NAMALWA (cell line): ENCODE measurements around the gene CACNA2D3.

Experiments used
- DNase-seq: peaks from one replicate; pipeline ENCODE4 v3.0.0-alpha.2; 2015; ENCODE audit warnings: low spot score

The CACNA2D3 gene

DNA sequence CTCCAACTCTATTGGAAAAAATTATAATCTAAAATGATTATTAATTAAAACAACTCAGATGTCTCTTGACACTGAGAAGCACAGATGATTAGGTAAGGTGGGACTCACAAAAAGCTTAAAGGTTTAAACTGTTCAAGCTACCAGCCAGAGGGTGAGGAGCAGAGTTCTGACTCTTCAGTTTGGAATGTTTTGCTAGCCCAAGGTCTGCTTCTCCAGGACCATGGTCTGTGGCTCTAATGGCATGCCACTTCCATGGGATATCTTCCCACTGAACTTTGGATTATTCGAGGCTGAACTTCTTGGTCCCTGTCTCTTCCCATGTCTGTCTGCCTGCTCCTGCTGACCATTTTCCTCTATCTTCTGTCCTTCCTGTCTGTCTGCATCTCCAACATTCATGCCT lies 49.2 kb downstream of the CACNA2D3 start:
- no peak for DNase-seq

DNA sequence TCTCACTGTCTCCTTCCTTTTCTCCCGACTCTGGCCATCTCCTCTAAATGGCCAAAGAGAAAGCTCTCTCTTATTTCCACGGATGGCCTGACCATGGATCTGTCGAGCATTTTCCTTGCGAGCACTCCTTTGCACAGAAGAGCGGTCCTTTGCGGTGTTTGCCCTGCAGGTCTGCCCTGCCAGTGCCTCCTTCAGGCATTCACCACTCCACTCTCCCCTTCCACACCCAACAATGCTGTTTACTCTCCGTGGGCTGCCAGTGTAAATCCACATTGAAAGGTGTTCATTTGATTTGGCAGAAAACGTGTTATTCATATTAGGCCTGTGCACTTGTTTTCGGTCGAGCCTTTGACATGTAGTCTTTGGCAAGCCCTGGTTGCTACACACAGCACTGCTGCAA lies 49.6 kb downstream of the CACNA2D3 start:
- no peak for DNase-seq

DNA sequence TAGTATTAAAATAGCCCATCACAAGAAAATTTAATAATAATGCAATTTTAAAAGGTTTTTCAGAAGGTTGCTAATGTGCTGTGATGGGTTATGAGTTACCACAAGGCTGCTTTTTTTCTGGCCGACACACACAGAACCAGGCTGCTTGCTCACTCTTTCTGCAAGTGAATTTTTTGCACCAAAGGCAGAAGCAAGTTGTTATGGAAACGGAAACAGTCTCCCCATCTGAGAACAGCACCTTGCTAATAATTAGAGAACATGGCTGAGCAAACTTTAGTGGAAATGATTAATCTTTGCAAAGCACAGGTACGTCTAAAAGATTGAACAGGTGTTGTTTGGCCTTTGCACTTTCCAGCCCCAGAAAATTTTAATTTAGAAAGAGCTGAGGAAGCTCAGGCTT lies 51.0 kb downstream of the CACNA2D3 start:
- no peak for DNase-seq

DNA sequence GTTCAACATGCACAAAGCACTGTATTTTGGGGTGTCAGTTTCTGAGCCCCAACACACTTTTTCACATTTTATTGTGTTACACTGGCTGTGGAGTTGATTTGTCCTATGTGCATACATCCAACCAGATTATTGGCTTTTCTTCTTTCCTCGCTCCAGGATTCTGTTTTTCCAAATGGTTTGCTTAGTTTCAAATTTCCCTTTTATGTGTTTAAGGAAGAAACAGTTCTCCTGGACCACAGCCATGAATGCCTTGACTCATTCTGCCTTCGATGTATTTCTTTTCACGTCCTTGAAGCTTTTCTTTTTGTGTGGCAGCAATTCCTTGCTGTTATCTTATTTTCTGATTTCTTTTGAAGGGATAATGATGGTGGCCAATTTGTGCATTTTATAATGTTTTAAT lies 53.8 kb downstream of the CACNA2D3 start:
- DNase-seq = no peak

- no peak for DNase-seq
These were observed 55.5 kb downstream of the CACNA2D3 start for GRCh38 chr3:54177816-54178215.

- no peak for DNase-seq
These were observed 56.0 kb downstream of the CACNA2D3 start for GRCh38 chr3:54178376-54178775.

GRCh38 chr3:54180921-54181320 lies 58.6 kb downstream of the CACNA2D3 start:
- no peak for DNase-seq

GRCh38 chr3:54182242-54182641 lies 59.9 kb downstream of the CACNA2D3 start:
- no peak for DNase-seq

GRCh38 chr3:54185740-54186139 lies 63.4 kb downstream of the CACNA2D3 start:
- DNase-seq = no peak

DNA sequence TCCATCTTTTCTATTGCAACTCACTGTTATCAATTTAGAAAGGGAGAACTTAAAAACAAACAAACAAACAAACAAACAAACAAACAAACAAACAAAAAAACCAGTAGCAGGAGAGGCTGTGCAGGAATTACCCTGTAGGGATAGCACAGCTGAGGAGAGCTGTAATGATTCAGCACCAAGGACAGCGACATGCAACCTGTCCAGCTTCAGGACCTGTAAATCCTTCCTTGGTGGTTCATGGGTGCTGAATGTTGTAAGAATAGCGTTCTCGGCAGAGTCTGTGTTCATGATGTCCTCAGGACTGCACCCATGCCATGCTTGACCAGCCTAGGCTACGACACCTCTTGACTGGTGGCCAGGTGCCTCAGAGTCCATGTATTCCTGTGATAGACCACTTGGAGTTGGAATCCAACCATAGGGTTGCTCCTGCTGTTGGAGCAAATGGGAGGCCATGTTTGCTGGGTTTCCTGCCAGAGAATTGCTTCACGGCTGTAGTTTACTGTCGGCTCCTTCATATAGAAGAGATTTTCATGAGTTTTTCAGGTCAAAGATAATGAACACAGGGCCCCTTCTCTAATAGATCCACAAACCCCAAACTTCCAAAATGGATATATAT lies 65.9 kb downstream of the CACNA2D3 start:
- DNase-seq = peak; percentile 24

GRCh38 chr3:54191220-54191619 lies 68.9 kb downstream of the CACNA2D3 start:
- no peak for DNase-seq

DNA sequence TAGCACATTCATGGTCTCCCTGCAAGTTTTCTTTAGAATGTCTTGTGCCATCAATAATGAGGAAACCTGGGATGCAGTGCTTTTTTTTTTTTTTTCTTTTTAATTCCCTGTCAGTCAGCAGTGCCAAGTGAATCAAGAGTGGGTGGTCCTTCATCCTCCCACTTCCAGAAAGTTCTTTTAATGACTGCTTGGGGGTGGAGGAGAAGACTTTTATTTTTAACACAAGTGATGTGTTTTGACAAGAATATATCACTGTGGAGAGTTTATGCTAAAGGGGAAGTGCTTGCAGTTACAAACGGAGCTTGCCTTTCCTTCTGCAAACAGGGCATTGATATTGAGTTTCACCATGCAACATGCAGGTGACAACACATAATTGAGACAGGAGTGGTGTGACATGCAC lies 69.7 kb downstream of the CACNA2D3 start:
- DNase-seq = no peak

GRCh38 chr3:54193093-54193492 lies 70.7 kb downstream of the CACNA2D3 start:
- DNase-seq = no peak

DNA sequence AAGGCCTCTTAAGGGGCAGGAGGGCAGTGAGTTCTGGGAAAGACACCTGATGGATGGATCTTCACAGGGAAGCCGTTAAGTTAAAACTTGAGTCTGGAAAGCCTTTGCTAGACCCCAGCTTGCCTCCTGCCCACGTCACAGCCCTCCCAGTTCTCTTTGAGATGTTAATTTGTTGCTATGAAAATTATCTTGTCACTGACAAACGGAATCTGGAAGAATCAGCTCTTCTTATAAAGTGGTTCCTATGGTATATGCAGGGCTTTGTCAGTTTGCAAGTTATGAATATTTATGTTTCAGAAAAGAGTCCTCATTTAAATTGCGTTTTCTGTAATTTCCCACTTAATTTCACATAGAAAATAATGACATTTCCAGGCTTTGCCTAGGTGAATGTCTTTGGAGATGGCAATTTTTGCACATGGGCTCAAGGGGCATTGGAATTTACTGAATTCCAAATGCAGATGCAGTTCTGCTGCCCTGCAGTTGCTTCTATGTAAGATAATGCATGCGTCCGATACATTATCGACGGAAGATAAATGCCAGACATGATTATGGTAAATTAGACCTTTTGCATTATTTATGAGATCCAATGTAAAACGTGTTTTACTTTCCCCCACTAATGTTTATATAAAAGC lies 74.1 kb downstream of the CACNA2D3 start:
- no peak for DNase-seq

DNA sequence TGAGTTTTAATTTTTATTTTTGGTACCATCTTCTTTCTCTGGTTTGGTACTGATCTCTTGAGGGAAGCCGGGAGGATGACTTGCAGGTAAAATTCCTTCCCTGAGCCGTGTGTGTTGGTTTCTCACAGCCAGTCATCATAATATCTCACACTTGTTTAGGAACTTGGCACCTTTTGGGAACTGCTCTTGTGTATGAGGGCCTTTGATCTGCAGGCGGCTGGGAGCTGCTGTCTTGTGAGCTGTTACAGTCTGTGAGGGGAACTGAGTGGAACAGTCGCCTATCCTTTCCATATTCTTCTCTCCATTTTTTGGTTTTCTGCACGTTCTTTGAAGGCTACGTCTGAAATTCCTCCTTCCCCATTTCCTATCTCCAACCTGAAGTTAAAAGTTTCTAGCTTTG lies 75.2 kb downstream of the CACNA2D3 start:
- DNase-seq = no peak

GRCh38 chr3:54198556-54198955 lies 76.2 kb downstream of the CACNA2D3 start:
- no peak for DNase-seq

GRCh38 chr3:54202054-54202453 lies 79.7 kb downstream of the CACNA2D3 start:
- DNase-seq = no peak

GRCh38 chr3:54202651-54203248 lies 80.4 kb downstream of the CACNA2D3 start:
- no peak for DNase-seq

DNA sequence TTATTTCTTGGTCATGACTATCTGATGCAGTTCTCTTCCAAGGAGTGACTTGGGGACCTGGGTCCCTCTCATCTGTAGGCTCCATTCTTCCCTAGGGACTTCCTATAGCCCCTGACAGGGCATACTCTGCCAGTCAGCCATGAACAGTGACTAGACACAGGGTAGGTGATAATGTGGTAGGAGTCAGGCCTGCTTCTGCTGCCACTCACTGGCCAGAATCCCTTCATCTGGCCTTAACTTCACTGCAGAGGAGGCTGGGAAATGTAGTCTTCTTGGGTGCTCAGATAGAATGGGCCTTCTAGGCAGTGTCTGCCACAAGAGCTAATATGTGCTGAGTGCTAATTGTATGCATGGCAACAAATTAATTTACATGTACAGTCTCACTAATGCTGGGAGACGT lies 84.5 kb downstream of the CACNA2D3 start:
- DNase-seq = peak; percentile 0

DNA sequence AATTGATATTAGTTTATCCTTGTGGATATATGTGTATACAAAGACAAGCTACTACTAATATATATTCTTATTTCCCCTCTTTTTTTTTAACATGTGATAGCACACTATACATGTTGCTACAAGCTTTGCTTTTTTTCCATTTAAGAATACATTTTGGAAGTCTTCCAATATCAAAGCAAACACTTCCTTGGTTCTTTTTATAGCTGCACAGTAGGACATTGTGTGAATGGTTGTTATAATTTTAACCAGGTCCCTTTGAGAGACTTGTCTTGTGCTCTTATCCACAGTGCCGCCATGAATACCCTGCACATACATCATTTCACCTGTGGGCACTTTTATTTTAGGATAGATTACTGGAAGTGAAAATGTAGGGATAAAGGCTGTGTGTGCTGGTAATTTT lies 88.7 kb downstream of the CACNA2D3 start:
- no peak for DNase-seq

- DNase-seq = no peak
These were observed 90.4 kb downstream of the CACNA2D3 start for GRCh38 chr3:54212723-54213122.

DNA sequence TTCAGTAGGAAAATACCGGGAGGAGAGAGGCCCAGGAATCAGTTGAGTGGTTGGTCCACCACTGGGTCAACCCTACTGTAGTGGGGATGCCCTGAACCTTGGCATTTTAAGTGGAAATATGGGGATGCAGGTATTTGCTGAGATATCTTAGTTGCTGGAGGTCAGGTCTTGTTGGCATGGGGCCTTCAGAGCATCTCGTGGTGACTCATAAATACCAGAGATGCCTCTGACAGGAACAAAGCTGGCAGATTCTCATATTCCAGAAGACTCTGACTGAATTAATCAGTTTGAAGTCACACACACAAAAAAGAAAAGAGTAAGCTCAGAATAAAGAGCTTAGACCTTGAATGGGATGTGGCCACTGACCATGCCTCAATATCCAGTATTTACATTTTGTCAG lies 91.6 kb downstream of the CACNA2D3 start:
- DNase-seq = no peak

DNA sequence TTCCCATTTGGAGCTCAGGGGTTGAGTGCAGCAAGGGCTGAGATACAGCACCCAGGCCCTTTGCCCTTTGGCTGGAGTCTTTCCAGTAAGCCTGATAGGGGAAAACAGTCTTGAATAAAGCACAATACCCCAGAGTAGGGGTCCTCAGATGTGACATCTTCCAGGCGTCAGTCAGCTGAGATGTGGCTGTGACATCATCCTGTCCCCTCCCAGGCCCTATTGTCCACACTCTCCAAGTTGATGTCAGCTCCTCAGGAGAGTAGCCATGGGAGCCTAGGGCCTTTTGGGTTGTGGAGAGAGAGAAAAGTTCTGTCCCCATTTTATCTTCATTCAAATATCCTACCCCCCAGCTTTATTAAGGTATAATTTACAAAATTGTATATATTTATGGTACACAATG lies 92.5 kb downstream of the CACNA2D3 start:
- no peak for DNase-seq

GRCh38 chr3:54215521-54215920 lies 93.2 kb downstream of the CACNA2D3 start:
- DNase-seq = no peak
